ENCODE results near the gene VASH2. TPM values are rescaled to one million over a fixed set of nuclear protein-coding genes. Genes with fewer than 3 reads are reported as not detected.

Gene VASH2
- total and polyA plus RNA-seq, 2 of the 8 experiments (the other 6 are each of a cell fraction or from before 2014, with no cell fraction given), result 44.0 to 187 TPM

DNA sequence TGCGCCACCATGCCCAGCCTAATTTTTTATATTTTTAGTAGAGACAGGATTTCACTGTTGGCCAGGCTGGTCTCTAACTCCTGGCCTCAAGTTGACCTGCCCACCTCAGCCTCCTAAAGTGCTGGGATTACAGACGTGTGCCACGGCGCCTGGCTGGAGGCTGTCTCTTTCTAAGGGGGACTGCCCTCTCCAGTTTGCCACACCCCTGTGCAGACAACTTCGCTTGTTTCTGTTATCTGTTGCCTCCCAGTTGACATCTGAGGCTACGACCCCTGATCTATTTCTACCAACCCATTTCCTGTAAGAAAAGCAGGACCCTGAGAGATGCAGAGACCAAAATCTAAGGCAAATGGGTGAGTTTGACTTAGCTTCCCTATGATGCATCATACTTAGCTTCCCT is 24.0 kb upstream of the VASH2 start:
- Histone ChIP-seq H2BK12ac (ENCODE audit: low read depth, low read length) (no peak overlapping the region; the same call in 1 of the 2 replicates), H3K9ac (replicated peaks in 1 of 4; ENCODE audit: extremely low read depth in 1 of 4, low read depth in 3 of 4, low read length in 3 of 4) (no peak overlapping the region), H3K79me1 (ENCODE audit: low read depth, low read length) (no peaks in the 10 kb centered on the region), H2AFZ (ENCODE audit: low read length) (no peak overlapping the region), H3K4me1 (replicated peaks in 1 of 4; ENCODE audit: control insufficient read depth in 3 of 4, insufficient read depth in 4 of 4, low read length in 3 of 4) (peaks cover 9 to 18% (median 13%) of the 10 kb centered on the region in 4 experiments), H2BK5ac (ENCODE audit: low read depth, low read length) (no peak overlapping the region), H3K27ac (ENCODE audit: low read depth, low read length) (no peak overlapping the region), H3K23ac (ENCODE audit: insufficient read length) (no peak overlapping the region), H3K14ac (ENCODE audit: insufficient read length) (no peak overlapping the region), H4K8ac (ENCODE audit: extremely low read depth, insufficient read depth, low read length) (no peak overlapping the region), H3K4me2 (ENCODE audit: insufficient read depth in 1 of 2, low read depth in 2 of 2, low read length in 2 of 2) (no peak overlapping the region), H2BK120ac (replicated peaks; ENCODE audit: low read depth, low read length) (no peak overlapping the region), H4K5ac (ENCODE audit: insufficient read length, low read depth, low read length) (no peak overlapping the region), H3K27me3 (replicated peaks in 1 of 4; ENCODE audit: control insufficient read depth in 3 of 4, extremely low read depth in 1 of 4, insufficient read depth in 3 of 4, low read length in 3 of 4) (no peaks in the 10 kb centered on the region), H2BK15ac (ENCODE audit: low read length) (peak overlapping the region; percentile 29; the same call in 1 of the 2 replicates), H2BK20ac (ENCODE audit: low read length) (peak overlapping the region; percentile 82), H3K23me2 (ENCODE audit: low read depth, low read length) (0 out of 2 replicates have a peak, but pooled peaks cover 3% of the 10 kb centered on the region), H3K4ac (replicated peaks; ENCODE audit: insufficient read length, low read depth, low read length) (peak overlapping the region; percentile 4), H3K36me3 (ENCODE audit: control insufficient read depth in 2 of 4, insufficient read depth in 4 of 4, low read length in 3 of 4) (no peaks in the 10 kb centered on the region; a peak in 1 of 8 replicates), H3K56ac (replicated peaks; ENCODE audit: insufficient read length, low read depth, low read length) (no peak overlapping the region), H3K4me3 (ENCODE audit: extremely low read depth in 1 of 4, insufficient read depth in 2 of 4, low read depth in 3 of 4, low read length in 4 of 4) (no peak overlapping the region), H3K79me2 (ENCODE audit: control insufficient read depth in 1 of 2, insufficient read depth in 2 of 2, low read length in 2 of 2) (no peaks in the 10 kb centered on the region), H4K91ac (replicated peaks; ENCODE audit: insufficient read length, low read length) (peak overlapping the region; percentile 44), H3K9me3 (ENCODE audit: insufficient read depth in 2 of 2, low read depth in 1 of 2, low read length in 1 of 2) (no peaks in the 10 kb centered on the region; a peak in 1 of 4 replicates), H3K18ac (ENCODE audit: extremely low read depth, low read length) (no peak overlapping the region), H4K20me1 (replicated peaks in 1 of 2; ENCODE audit: control insufficient read depth in 1 of 2, insufficient read depth in 2 of 2, low read length in 2 of 2) (no peaks in the 10 kb centered on the region), H2AK5ac (ENCODE audit: low read depth, low read length) (0 out of 2 replicates have a peak overlapping the region, but pooled peaks have one; percentile 44)
- DNase-seq (ENCODE audit: low read depth in 1 of 2, low spot score in 2 of 2) (peak in 1 of 2 experiments; percentile 22), FAIRE-seq (no peak)
- 93% methylated on average over 6 of the region's 6 CpGs; no CpG with 5 or more reads in 1 of the 2 experiments for WGBS, 2 experiments (ENCODE audit: extremely low coverage in 1 of 2, insufficient coverage in 1 of 2, insufficient read length in 1 of 2, insufficient replicate concordance in 2 of 2, low coverage in 1 of 2, low lambda C conversion rate in 2 of 2, missing lambda C conversion rate in 1 of 2)
- POLR2A ChIA-PET (ENCODE audit: partially characterized antibody), result interaction anchor here (0.7 to 2.7 kb wide), 2 partner anchors 11 kb away, joined by 3 to 17 read pairs; no protein-coding TSS in a partner anchor
- CTCF ChIA-PET (ENCODE audit: partially characterized antibody), result no interaction called here
- TF ChIP-seq BRCA1 (IDR thresholded peaks at IDR 0.05; ENCODE audit: low read depth, low read length), result no peak
- no peak for TF ChIP-seq EP300 (IDR thresholded peaks at IDR 0.05; ENCODE audit: borderline replicate concordance in 1 of 2, low read depth in 2 of 2, low read length in 2 of 2)
- TF ChIP-seq JUN (IDR thresholded peaks at IDR 0.05; ENCODE audit: low read depth, low read length), result no peak
- TF ChIP-seq SIRT6 (IDR thresholded peaks at IDR 0.05; ENCODE audit: low read length), result no peak
- no peak for TF ChIP-seq CHD1 (IDR thresholded peaks at IDR 0.05; ENCODE audit: low read depth, low read length)
- TF ChIP-seq, protein P1, sequence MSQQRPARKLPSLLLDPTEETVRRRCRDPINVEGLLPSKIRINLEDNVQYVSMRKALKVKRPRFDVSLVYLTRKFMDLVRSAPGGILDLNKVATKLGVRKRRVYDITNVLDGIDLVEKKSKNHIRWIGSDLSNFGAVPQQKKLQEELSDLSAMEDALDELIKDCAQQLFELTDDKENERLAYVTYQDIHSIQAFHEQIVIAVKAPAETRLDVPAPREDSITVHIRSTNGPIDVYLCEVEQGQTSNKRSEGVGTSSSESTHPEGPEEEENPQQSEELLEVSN (IDR thresholded peaks at IDR 0.05), result no peak
- TF ChIP-seq RAD21 (IDR thresholded peaks at IDR 0.05 in 1 of 2, conservative IDR thresholded peaks at IDR 0.05 in 1 of 2; ENCODE audit: low read depth in 2 of 2, low read length in 2 of 2), result no peak
